SK-N-MC (cell line): ENCODE results near the gene SGF29.
"Not testable (repeated sequence)": the region's sequence is repeated elsewhere in the genome, so short reads cannot be mapped to it uniquely, and the experiment has no call there.

Source experiments
- DNase-seq: peaks from one replicate; pipeline ENCODE4 v3.0.0-alpha.2; 2011; ENCODE audit warnings: low read depth, low spot score
- H3K27ac ChIP-seq: fragments of 200-600 bp; sonication (generic); 2 replicates; pipeline ENCODE4 v1.5.1; 2016; ENCODE audit warnings: mixed run types
- H3K36me3 ChIP-seq: fragments of 200-600 bp; sonication (generic); 2 replicates; pipeline ENCODE4 v1.6.1; 2017; ENCODE audit warnings: antibody characterized with exemption, low read length, mixed read lengths; ENCODE audit not compliant: insufficient read depth
- H3K4me3 ChIP-seq: fragments of 200-600 bp; sonication (generic); 2 replicates; pipeline ENCODE4 v1.5.1; 2016
- H3K9ac ChIP-seq: fragments of 200-600 bp; sonication (generic); 2 replicates; pipeline ENCODE4 v1.8.0; 2017; ENCODE audit warnings: mixed run types, mixed read lengths; ENCODE audit not compliant: insufficient read length
- H3K9me3 ChIP-seq: fragments of 200-600 bp; sonication (generic); 2 replicates; pipeline ENCODE4 v1.6.1; 2017; ENCODE audit warnings: low read depth, mild to moderate bottlenecking, antibody characterized with exemption, low read length, moderate library complexity, mixed read lengths
- EZH2 ChIP-seq: fragments of 200-600 bp; sonication (generic); IDR thresholded peaks from one replicate; pipeline ENCODE4 v1.6.1; 2017; ENCODE audit warnings: antibody characterized with exemption
- FOXP2 ChIP-seq: optimal IDR thresholded peaks from 2 replicates; pipeline ENCODE3; 2011; ENCODE audit warnings: mild to moderate bottlenecking, moderate library complexity; ENCODE audit not compliant: insufficient read depth; ENCODE audit errors: extremely low read length, control extremely low read depth
- POLR2AphosphoS5 ChIP-seq: IDR thresholded peaks from 2 replicates; pipeline ENCODE4 v1.6.1; 2012; ENCODE audit warnings: mild to moderate bottlenecking, low read depth, low read length, borderline replicate concordance

The SGF29 gene

GRCh38 chr16:28617874-28618273 lies 64.2 kb downstream of the SGF29 start:
- Histone ChIP-seq H3K9ac (no peak overlapping the region), H3K9me3 (no peaks in the 10 kb centered on the region), H3K4me3 (peak overlapping the region; percentile 59), H3K27ac (peak overlapping the region; percentile 72), H3K36me3 (no peaks in the 10 kb centered on the region)
- DNase-seq: peak; percentile 77
- TF ChIP-seq POLR2AphosphoS5: no peak
- no peak for TF ChIP-seq FOXP2
- no peak for TF ChIP-seq EZH2

- H3K27ac ChIP-seq, DNase-seq, H3K36me3 ChIP-seq, H3K9ac ChIP-seq, H3K4me3 ChIP-seq, H3K9me3 ChIP-seq: not testable (repeated sequence)
These were observed 66.6 kb downstream of the SGF29 start for GRCh38 chr16:28620316-28620715.

- Histone ChIP-seq H3K4me3 (no peak overlapping the region), H3K9ac (no peak overlapping the region), H3K27ac (no peak overlapping the region), H3K9me3 (no peaks in the 10 kb centered on the region), H3K36me3 (no peaks in the 10 kb centered on the region)
- TF ChIP-seq EZH2: no peak
- TF ChIP-seq FOXP2: no peak
- no peak for TF ChIP-seq POLR2AphosphoS5
- no peak for DNase-seq
These were observed 67.9 kb downstream of the SGF29 start for GRCh38 chr16:28621481-28622155.

- H3K9me3 ChIP-seq, H3K36me3 ChIP-seq, H3K27ac ChIP-seq, H3K9ac ChIP-seq, DNase-seq, H3K4me3 ChIP-seq: not testable (repeated sequence)
These were observed 68.9 kb downstream of the SGF29 start for GRCh38 chr16:28622532-28623171.

GRCh38 chr16:28623172-28623711 lies 69.5 kb downstream of the SGF29 start:
- H3K9me3 ChIP-seq: no peaks in the 10 kb centered on the region
- H3K27ac ChIP-seq: no peak overlapping the region
- no peak for TF ChIP-seq FOXP2
- TF ChIP-seq POLR2AphosphoS5: no peak
- TF ChIP-seq EZH2: no peak
- no peaks in the 10 kb centered on the region for H3K36me3 ChIP-seq
- H3K9ac ChIP-seq: no peak overlapping the region
- no peak for DNase-seq
- no peak overlapping the region for H3K4me3 ChIP-seq

GRCh38 chr16:28630905-28631304 lies 77.2 kb downstream of the SGF29 start:
- H3K27ac ChIP-seq, H3K36me3 ChIP-seq, H3K4me3 ChIP-seq, H3K9ac ChIP-seq, H3K9me3 ChIP-seq, DNase-seq: not testable (repeated sequence)

- not testable (repeated sequence) for H3K36me3 ChIP-seq, H3K27ac ChIP-seq, H3K4me3 ChIP-seq, H3K9me3 ChIP-seq, H3K9ac ChIP-seq, DNase-seq
These were observed 82.5 kb downstream of the SGF29 start for GRCh38 chr16:28636093-28636823.

- not testable (repeated sequence) for H3K9ac ChIP-seq, H3K27ac ChIP-seq, H3K9me3 ChIP-seq, H3K4me3 ChIP-seq, DNase-seq, H3K36me3 ChIP-seq
These were observed 84.0 kb downstream of the SGF29 start, which contains the start of gene NPIPB8 for GRCh38 chr16:28637765-28638164. TSS of gene NPIPB8 (plus strand) at chr16:28638065. CDS start at chr16:28638361, 296 bp downstream.

GRCh38 chr16:28638359-28638758 lies 84.6 kb downstream of the SGF29 start:
- DNase-seq, H3K27ac ChIP-seq, H3K9me3 ChIP-seq: not testable (repeated sequence)

GRCh38 chr16:28639959-28640358 lies 86.2 kb downstream of the SGF29 start:
- not testable (repeated sequence) for H3K4me3 ChIP-seq, H3K36me3 ChIP-seq, DNase-seq, H3K9me3 ChIP-seq, H3K9ac ChIP-seq, H3K27ac ChIP-seq

More at GRCh38 chr16:28638359-28638758, 84.6 kb downstream of the SGF29 start:
- H3K4me3 ChIP-seq, H3K9ac ChIP-seq, H3K36me3 ChIP-seq: not testable (repeated sequence)
